Measurements from ENCODE around the gene LRP2. TPM values are rescaled to one million over a fixed set of nuclear protein-coding genes. Genes with fewer than 3 reads are reported as not detected.

LRP2 gene
- total RNA-seq, 2 experiments from 2014 or later: 0.02 to 0.15 TPM

- Mint-ChIP-seq H3K27me3 (no peaks in the 10 kb centered on the region), H3K27ac (no peak overlapping the region), H3K9me3 (no peaks in the 10 kb centered on the region), H3K36me3 (ENCODE audit: low read depth) (no peaks in the 10 kb centered on the region), H3K4me3 (no peak overlapping the region), H3K4me1 (peaks cover 2% of the 10 kb centered on the region)
- POLR2A ChIA-PET: no interaction called here
- DNase-seq: no peak
- CTCF ChIA-PET: interaction anchor here (0.7 to 3.1 kb wide), 10 partner anchors 10 to 172 kb away, joined by 3 to 19 read pairs (median 4); no protein-coding TSS in a partner anchor
Measured at GRCh38 chr2:169131587-169132512, 230.5 kb downstream of the LRP2 start.

DNA sequence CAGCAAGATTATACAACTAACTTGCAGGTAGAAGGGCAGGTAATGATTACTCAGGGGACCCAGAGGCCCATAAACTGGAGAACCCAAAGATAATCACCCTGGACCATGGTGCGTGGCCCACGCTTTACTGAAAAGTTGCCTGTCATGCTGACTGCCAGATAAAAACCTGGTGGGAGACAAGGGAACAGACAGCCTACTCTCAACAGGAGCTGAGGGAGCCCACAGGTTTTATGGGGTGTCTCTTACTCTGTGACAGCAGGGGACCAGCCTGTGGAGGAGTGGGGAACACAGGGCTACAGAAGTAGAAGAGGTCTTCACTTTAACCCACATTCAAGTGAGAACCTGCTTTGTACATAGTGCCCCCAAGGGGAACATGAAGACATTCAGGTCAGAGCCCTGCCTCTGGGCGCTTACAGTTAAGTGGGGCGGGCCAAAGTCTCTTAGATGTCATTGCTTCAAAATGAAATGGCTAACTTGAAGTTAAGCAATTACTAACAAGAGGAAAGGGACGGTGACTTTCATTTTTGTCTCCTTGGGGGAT, 232.6 kb downstream of the LRP2 start:
- ChIA-PET CTCF (interaction anchor here (3.1 kb wide), 1 partner anchor 19 kb away, joined by 19 read pairs; no protein-coding TSS in a partner anchor), POLR2A (no interaction called here)
- Mint-ChIP-seq H3K27ac (no peak overlapping the region), H3K27me3 (peaks cover 4% of the 10 kb centered on the region), H3K36me3 (ENCODE audit: low read depth) (no peaks in the 10 kb centered on the region), H3K9me3 (no peaks in the 10 kb centered on the region), H3K4me1 (peaks cover 2% of the 10 kb centered on the region), H3K4me3 (no peak overlapping the region)
- DNase-seq: no peak

GRCh38 chr2:169119851-169120250, 242.5 kb downstream of the LRP2 start:
- Mint-ChIP-seq H3K36me3 (ENCODE audit: low read depth) (no peaks in the 10 kb centered on the region), H3K4me1 (no peaks in the 10 kb centered on the region)
- POLR2A ChIA-PET: no interaction called here

DNA sequence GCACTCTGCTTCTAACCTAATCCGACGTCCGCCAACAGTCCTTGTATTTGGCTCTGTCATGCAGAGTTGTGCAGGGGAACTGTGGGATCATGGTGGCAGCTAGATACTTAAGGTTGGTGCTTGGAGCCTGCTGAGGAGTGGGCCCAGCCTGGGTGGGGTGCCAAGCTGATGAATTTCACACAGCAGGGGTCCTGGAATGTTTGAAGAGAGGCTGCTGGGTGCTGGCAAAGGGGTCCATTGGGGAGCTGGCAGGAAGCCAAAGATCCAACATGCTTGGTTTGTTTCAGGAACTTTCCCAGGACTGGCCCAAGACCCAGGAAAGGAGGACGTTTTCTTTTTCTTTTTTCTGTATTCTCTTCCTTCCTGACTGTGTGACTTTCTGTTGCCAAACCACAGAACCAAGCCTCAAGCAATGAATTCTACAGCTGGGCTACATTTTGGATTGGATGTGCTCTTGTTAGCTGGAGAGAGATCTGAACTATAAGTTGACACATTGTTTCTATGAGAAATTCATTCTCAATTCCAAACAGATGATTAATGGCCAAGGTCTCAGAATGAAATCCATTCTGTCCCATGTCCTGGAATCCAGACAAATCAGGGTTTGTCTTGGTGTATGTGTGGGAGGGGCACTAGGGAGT, 243.1 kb downstream of the LRP2 start:
- H3K9me3 Mint-ChIP-seq: peaks cover 2% of the 10 kb centered on the region
- peaks cover 21% of the 10 kb centered on the region for H3K27me3 Mint-ChIP-seq
- no peak overlapping the region for H3K27ac Mint-ChIP-seq
- no peaks in the 10 kb centered on the region for H3K36me3 Mint-ChIP-seq (ENCODE audit: low read depth)
- no peaks in the 10 kb centered on the region for H3K4me1 Mint-ChIP-seq
- no peak for DNase-seq
- CTCF ChIA-PET: interaction anchor here (1.1 to 3.7 kb wide), 2 partner anchors 11 to 35 kb away, joined by 3 to 17 read pairs; no protein-coding TSS in a partner anchor
- H3K4me3 Mint-ChIP-seq: no peak overlapping the region
- POLR2A ChIA-PET: no interaction called here

More at GRCh38 chr2:169119851-169120250, 242.5 kb downstream of the LRP2 start:
- DNase-seq: no peak
- H3K4me3 Mint-ChIP-seq: no peak overlapping the region
- H3K27me3 Mint-ChIP-seq: peaks cover 25% of the 10 kb centered on the region
- no peak overlapping the region for H3K27ac Mint-ChIP-seq
- H3K9me3 Mint-ChIP-seq: peaks cover 2% of the 10 kb centered on the region
- CTCF ChIA-PET: interaction anchor here (0.7 to 3.7 kb wide), 2 partner anchors 11 to 12 kb away, joined by 3 to 17 read pairs; no protein-coding TSS in a partner anchor

GRCh38 chr2:169118060-169118459, 244.3 kb downstream of the LRP2 start:
- CTCF ChIA-PET: interaction anchor here (1.1 to 3.7 kb wide), 3 partner anchors 10 to 36 kb away, joined by 3 to 17 read pairs (median 3); no protein-coding TSS in a partner anchor
- POLR2A ChIA-PET: no interaction called here
- H3K27ac Mint-ChIP-seq: no peak overlapping the region

GRCh38 chr2:169116993-169117392, 245.3 kb downstream of the LRP2 start:
- no peak overlapping the region for H3K27ac Mint-ChIP-seq
- peaks cover 8% of the 10 kb centered on the region for H3K27me3 Mint-ChIP-seq
- H3K9me3 Mint-ChIP-seq: peaks cover 2% of the 10 kb centered on the region
- H3K36me3 Mint-ChIP-seq (ENCODE audit: low read depth): no peaks in the 10 kb centered on the region
- H3K4me1 Mint-ChIP-seq: no peaks in the 10 kb centered on the region
- no peak for DNase-seq
- no peak overlapping the region for H3K4me3 Mint-ChIP-seq
- CTCF ChIA-PET: interaction anchor here (1.2 kb wide), 1 partner anchor 14 kb away, joined by 3 read pairs; no protein-coding TSS in a partner anchor
- POLR2A ChIA-PET: no interaction called here

More at GRCh38 chr2:169118060-169118459, 244.3 kb downstream of the LRP2 start:
- Mint-ChIP-seq H3K9me3 (peaks cover 2% of the 10 kb centered on the region), H3K27me3 (peaks cover 11% of the 10 kb centered on the region), H3K4me3 (no peak overlapping the region), H3K4me1 (no peaks in the 10 kb centered on the region), H3K36me3 (ENCODE audit: low read depth) (no peaks in the 10 kb centered on the region)
- DNase-seq: no peak

DNA sequence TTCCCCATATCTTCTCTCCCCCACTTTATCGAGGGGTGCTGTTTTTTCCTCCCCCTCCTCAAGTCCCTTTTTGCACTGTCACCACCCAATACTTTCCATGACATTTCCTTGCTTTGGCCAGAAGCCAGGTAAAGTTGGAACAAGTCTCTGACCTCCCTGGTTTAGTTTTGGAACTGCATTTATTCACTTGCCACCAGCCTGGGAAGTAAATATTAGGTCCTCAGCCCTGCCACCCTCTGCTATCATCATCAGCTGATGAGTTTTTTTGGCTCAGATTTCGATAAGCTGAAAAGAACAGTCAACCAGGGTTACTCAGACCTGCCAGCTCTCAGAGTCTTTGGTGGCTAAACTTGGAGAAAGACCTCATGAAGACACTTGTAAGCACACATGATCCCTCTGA, 246.0 kb downstream of the LRP2 start:
- POLR2A ChIA-PET: no interaction called here
- no peak overlapping the region for H3K27ac Mint-ChIP-seq
- no peaks in the 10 kb centered on the region for H3K4me1 Mint-ChIP-seq
- no peaks in the 10 kb centered on the region for H3K36me3 Mint-ChIP-seq (ENCODE audit: low read depth)
- DNase-seq: no peak
- CTCF ChIA-PET: interaction anchor here (0.6 to 0.8 kb wide), 2 partner anchors 26 to 1672 kb away, joined by 3 to 6 read pairs; no protein-coding TSS in a partner anchor
- peaks cover 4% of the 10 kb centered on the region for H3K27me3 Mint-ChIP-seq
- no peaks in the 10 kb centered on the region for H3K9me3 Mint-ChIP-seq
- H3K4me3 Mint-ChIP-seq: no peak overlapping the region

GRCh38 chr2:169114056-169114455, 248.3 kb downstream of the LRP2 start:
- no peak for DNase-seq
- Mint-ChIP-seq H3K4me3 (no peak overlapping the region), H3K9me3 (no peaks in the 10 kb centered on the region), H3K27me3 (peaks cover 7% of the 10 kb centered on the region), H3K27ac (no peak overlapping the region), H3K36me3 (ENCODE audit: low read depth) (no peaks in the 10 kb centered on the region), H3K4me1 (peaks cover 7% of the 10 kb centered on the region)
- POLR2A ChIA-PET: no interaction called here
- CTCF ChIA-PET: interaction anchor here (1.2 kb wide), 1 partner anchor 25 kb away, joined by 3 read pairs; no protein-coding TSS in a partner anchor

DNA sequence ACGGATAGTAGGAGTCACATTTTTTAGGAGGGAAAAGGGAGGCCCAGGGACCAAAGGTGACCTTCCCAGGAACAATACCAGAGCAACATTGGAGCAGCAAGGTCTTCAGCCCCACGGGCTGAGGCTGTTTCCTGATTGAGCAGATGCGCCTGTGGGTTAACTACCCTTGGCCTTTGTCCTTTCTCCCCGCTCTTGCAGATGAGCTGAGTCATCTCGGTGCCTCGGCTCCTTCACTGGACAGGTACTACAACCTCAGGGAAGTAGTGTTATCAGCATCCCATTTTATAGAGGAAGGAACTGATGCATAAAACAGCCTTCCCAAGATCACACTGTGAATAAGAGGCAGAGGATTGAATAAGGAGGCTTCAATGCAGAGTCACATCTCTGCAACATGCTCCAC, 249.5 kb downstream of the LRP2 start:
- Mint-ChIP-seq H3K4me1 (peaks cover 17% of the 10 kb centered on the region), H3K4me3 (no peak overlapping the region), H3K9me3 (no peaks in the 10 kb centered on the region), H3K27ac (no peak overlapping the region), H3K36me3 (ENCODE audit: low read depth) (no peaks in the 10 kb centered on the region), H3K27me3 (peaks cover 7% of the 10 kb centered on the region)
- POLR2A ChIA-PET: no interaction called here
- CTCF ChIA-PET: no interaction called here
- DNase-seq: no peak

DNA sequence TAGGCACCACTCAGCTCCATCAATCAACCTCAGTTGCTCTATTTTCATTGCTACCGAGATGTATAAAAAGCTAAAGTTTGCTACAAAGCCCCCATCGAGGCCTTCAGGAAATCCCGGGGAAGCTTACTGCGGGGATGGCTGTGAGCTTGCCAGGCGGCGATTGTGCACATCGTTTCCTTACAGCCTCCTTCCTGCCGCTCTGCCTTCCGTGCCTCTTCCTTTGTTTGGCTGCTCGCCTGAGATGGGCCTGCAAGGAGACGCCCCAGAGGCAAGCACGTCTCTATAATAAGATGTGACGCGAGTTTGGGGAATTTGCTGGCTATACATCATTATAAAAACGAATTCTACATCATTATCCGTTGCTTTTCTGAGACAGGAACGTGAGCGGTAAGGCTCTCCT, 251.4 kb downstream of the LRP2 start:
- no peak for DNase-seq
- H3K9me3 Mint-ChIP-seq: no peaks in the 10 kb centered on the region
- H3K36me3 Mint-ChIP-seq (ENCODE audit: low read depth): no peaks in the 10 kb centered on the region
- H3K27me3 Mint-ChIP-seq: peaks cover 3% of the 10 kb centered on the region
- no peak overlapping the region for H3K27ac Mint-ChIP-seq
- no peak overlapping the region for H3K4me3 Mint-ChIP-seq
- POLR2A ChIA-PET: no interaction called here
- CTCF ChIA-PET: interaction anchor here (0.6 to 3.8 kb wide), 5 partner anchors 15 to 167 kb away, joined by 4 to 19 read pairs (median 17); no protein-coding TSS in a partner anchor
- H3K4me1 Mint-ChIP-seq: peaks cover 35% of the 10 kb centered on the region

- no peak for DNase-seq
- H3K36me3 Mint-ChIP-seq (ENCODE audit: low read depth): peaks cover 2% of the 10 kb centered on the region
- no peaks in the 10 kb centered on the region for H3K9me3 Mint-ChIP-seq
- POLR2A ChIA-PET: no interaction called here
- no peak overlapping the region for H3K27ac Mint-ChIP-seq
- CTCF ChIA-PET: interaction anchor here (0.6 to 3.8 kb wide), 10 partner anchors 11 to 167 kb away, joined by 3 to 19 read pairs (median 7); no protein-coding TSS in a partner anchor
- H3K27me3 Mint-ChIP-seq: peaks cover 3% of the 10 kb centered on the region
- H3K4me1 Mint-ChIP-seq: peaks cover 40% of the 10 kb centered on the region
- no peak overlapping the region for H3K4me3 Mint-ChIP-seq
Measured at GRCh38 chr2:169110419-169110818, 251.9 kb downstream of the LRP2 start.

DNA sequence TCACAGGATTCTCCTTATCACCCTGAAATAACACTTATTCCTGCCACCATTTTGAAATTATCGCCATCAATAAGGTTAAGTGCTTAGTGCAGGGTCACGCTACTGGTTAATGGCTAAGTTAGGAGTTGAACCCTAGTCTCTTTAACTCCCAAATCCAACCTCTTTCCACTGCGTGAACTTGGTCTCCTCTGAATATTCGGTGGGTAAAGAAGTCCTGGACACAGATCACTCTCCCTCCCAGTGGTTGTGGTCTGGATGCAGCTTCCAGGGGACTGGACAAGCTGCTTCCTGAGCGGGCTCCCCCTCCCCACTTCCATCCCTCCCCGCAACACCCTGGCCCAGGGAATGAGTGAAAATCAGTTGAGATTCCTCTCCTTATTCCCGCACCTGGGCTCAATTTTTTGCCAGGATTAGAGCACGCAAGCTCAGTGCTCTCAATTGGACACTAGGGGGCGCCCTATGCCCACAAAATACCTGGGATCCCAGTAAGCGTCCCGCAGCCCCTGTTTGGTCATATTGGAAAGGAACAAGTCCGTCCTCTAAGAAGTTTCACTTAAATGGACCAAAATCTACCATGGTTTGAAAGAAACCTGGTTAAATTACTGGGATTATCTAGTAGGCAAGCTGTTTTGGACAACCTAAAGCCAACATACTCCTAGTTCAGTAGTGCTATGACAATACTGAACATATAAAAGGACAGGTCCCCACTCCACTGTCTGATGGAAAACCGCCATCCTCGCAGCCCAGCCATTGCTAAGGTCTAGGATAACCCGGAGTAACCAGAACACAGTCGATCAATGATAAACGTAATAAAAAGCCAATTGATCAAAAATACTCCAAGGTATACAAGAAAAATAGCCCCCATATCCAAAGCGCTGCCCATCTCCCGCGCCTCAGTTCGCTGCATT, 252.6 kb downstream of the LRP2 start:
- Mint-ChIP-seq H3K27me3 (peaks cover 3% of the 10 kb centered on the region), H3K36me3 (ENCODE audit: low read depth) (peaks cover 2% of the 10 kb centered on the region), H3K4me1 (peaks cover 47% of the 10 kb centered on the region), H3K4me3 (no peak overlapping the region), H3K27ac (no peak overlapping the region), H3K9me3 (no peaks in the 10 kb centered on the region)
- ChIA-PET POLR2A (no interaction called here), CTCF (interaction anchor here (0.5 to 3.8 kb wide), 15 partner anchors 9 to 1177 kb away, joined by 3 to 19 read pairs (median 4); no protein-coding TSS in a partner anchor)
- DNase-seq: peak; percentile 82
